IMR-90 (cell line): ENCODE data around the gene STAT3. TPM values are rescaled to one million over a fixed set of nuclear protein-coding genes. Genes with fewer than 3 reads are reported as not detected.

Experiments used
- ATAC-seq: fragments of 200-7000 bp; cut with Tn5 transposase; 2 replicates; pipeline ENCODE4 v1.9.1; 2020; ENCODE audit warnings: low read depth, mild to moderate bottlenecking, moderate library complexity
- BruUV-seq: library from RNA; stranded (reverse); fragments of 400-500 nt; replicated peaks from 2 replicates; lab custom pipeline; 2021; lab: Mats Ljungman, UMichigan
- CTCF ChIA-PET: fragments of 300-600 bp; formaldehyde crosslinking; extraction: SDS; loops from one replicate; lab custom pipeline; 2021; ENCODE audit warnings: antibody characterized with exemption; lab: Yijun Ruan, JAX
- POLR2A ChIA-PET: fragments of 300-600 bp; sonication (Branson Sonifier 250); formaldehyde crosslinking; loops from one replicate; lab custom pipeline; 2022; ENCODE audit warnings: antibody characterized with exemption; ENCODE audit not compliant: unreplicated experiment; lab: Charles Lee
- DNase-seq: peaks from one replicate; pipeline ENCODE4 v3.0.0; 2013
- H2AFZ ChIP-seq: replicated peaks from 2 replicates; pipeline ENCODE3; 2013; ENCODE audit warnings: low read length, mild to moderate bottlenecking; ENCODE audit not compliant: poor library complexity
- H2AK5ac ChIP-seq: 2 replicates; pipeline ENCODE4 v1.6.1; 2013; ENCODE audit warnings: low read depth, low read length, inconsistent platforms
- H2AK9ac ChIP-seq: replicated peaks from 2 replicates; pipeline ENCODE3; 2013; ENCODE audit warnings: mild to moderate bottlenecking, low read depth, low read length, moderate library complexity; ENCODE audit not compliant: poor library complexity
- H2BK120ac ChIP-seq: 2 replicates; pipeline ENCODE4 v1.6.1; 2013; ENCODE audit warnings: low read depth, low read length, inconsistent platforms
- H2BK15ac ChIP-seq: 3 replicates; pipeline ENCODE4 v1.6.1; 2013; ENCODE audit warnings: low read depth, low read length, inconsistent platforms
- H2BK20ac ChIP-seq: 2 replicates; pipeline ENCODE4 v1.6.1; 2013; ENCODE audit warnings: low read depth, mild to moderate bottlenecking, inconsistent platforms, low read length, moderate library complexity
- H2BK5ac ChIP-seq: 2 replicates; pipeline ENCODE4 v1.6.1; 2013; ENCODE audit warnings: mild to moderate bottlenecking, low read depth, low read length, inconsistent platforms; ENCODE audit not compliant: poor library complexity, severe bottlenecking
- H3K14ac ChIP-seq: replicated peaks from 2 replicates; pipeline ENCODE4 v1.6.1; 2013; ENCODE audit warnings: low read depth, low read length, inconsistent platforms
- H3K18ac ChIP-seq: 2 replicates; pipeline ENCODE4 v1.6.1; 2013; ENCODE audit warnings: low read depth, low read length, control low read depth
- H3K23ac ChIP-seq: 2 replicates; pipeline ENCODE4 v1.6.1; 2013; ENCODE audit warnings: low read depth, low read length, inconsistent platforms
- H3K27ac ChIP-seq: 2 replicates; pipeline ENCODE4 v1.5.1; 2013; ENCODE audit warnings: mild to moderate bottlenecking, control low read depth, low read length; ENCODE audit not compliant: insufficient read depth
- H3K27me3 ChIP-seq: 2 replicates; pipeline ENCODE4 v1.6.1; 2013; ENCODE audit warnings: low read length; ENCODE audit not compliant: control insufficient read depth, insufficient read depth
- H3K36me3 ChIP-seq: 2 replicates; pipeline ENCODE4 v1.6.1; 2013; ENCODE audit warnings: low read length, mixed read lengths; ENCODE audit not compliant: control insufficient read depth, insufficient read depth
- H3K4ac ChIP-seq: 2 replicates; pipeline ENCODE4 v1.6.1; 2013; ENCODE audit warnings: low read depth, low read length, inconsistent platforms
- H3K4me1 ChIP-seq: 2 replicates; pipeline ENCODE4 v1.6.1; 2013; ENCODE audit warnings: low read length, mixed read lengths; ENCODE audit not compliant: control insufficient read depth, insufficient read depth
- H3K4me2 ChIP-seq: 2 replicates; pipeline ENCODE4 v1.6.1; 2013; ENCODE audit warnings: low read depth, mild to moderate bottlenecking, control low read depth, low read length, moderate library complexity
- H3K4me3 ChIP-seq: 2 replicates; pipeline ENCODE4 v1.5.1; 2013; ENCODE audit warnings: low read depth, mild to moderate bottlenecking, control low read depth, low read length, moderate library complexity; ENCODE audit not compliant: insufficient read depth
- H3K56ac ChIP-seq: 2 replicates; pipeline ENCODE4 v1.6.1; 2013; ENCODE audit warnings: low read length, inconsistent platforms; ENCODE audit not compliant: insufficient read depth; ENCODE audit errors: extremely low read depth
- H3K79me1 ChIP-seq, 2 experiments: 2 replicates each; pipeline ENCODE4 v1.6.1; 2013; ENCODE audit warnings: low read length in 2 of 2, inconsistent platforms in 1 of 2, low read depth in 1 of 2
- H3K9ac ChIP-seq: 2 replicates; pipeline ENCODE4 v1.6.1; 2013; ENCODE audit warnings: low read depth, low read length, control low read depth
- H3K9me1 ChIP-seq: 2 replicates; pipeline ENCODE4 v1.6.1; 2013; ENCODE audit warnings: low read length, inconsistent platforms; ENCODE audit not compliant: insufficient read depth
- H3K9me3 ChIP-seq: 2 replicates; pipeline ENCODE4 v1.6.1; 2013; ENCODE audit warnings: low read length; ENCODE audit not compliant: control insufficient read depth, insufficient read depth
- H4K20me1 ChIP-seq: 2 replicates; pipeline ENCODE4 v1.6.1; 2013; ENCODE audit warnings: low read length, inconsistent platforms; ENCODE audit not compliant: insufficient read depth
- H4K5ac ChIP-seq: 2 replicates; pipeline ENCODE4 v1.6.1; 2013; ENCODE audit warnings: mild to moderate bottlenecking, low read depth, low read length, control low read depth
- H4K8ac ChIP-seq, 2 experiments: 2 replicates each; pipeline ENCODE4 v1.6.1; 2013; ENCODE audit warnings: low read depth in 2 of 2, low read length in 2 of 2, control low read depth in 1 of 2, inconsistent platforms in 1 of 2
- H4K91ac ChIP-seq: 2 replicates; pipeline ENCODE4 v1.6.1; 2013; ENCODE audit warnings: low read depth, low read length, inconsistent platforms; ENCODE audit not compliant: insufficient read depth
- BHLHE40 ChIP-seq: fragments of 150-350 bp; IDR thresholded peaks from 2 replicates; pipeline ENCODE4 v1.6.1; 2016; ENCODE audit warnings: mild to moderate bottlenecking, low read depth, low read length
- CEBPB ChIP-seq: IDR thresholded peaks from 2 replicates; pipeline ENCODE4 v1.6.1; 2012; ENCODE audit warnings: low read depth, low read length, improper control_type of control experiment
- CHD1 ChIP-seq: IDR thresholded peaks from 2 replicates; pipeline ENCODE4 v1.6.1; 2012; ENCODE audit warnings: low read depth, low read length, improper control_type of control experiment
- FOS ChIP-seq: fragments of 150-350 bp; IDR thresholded peaks from 2 replicates; pipeline ENCODE4 v1.6.1; 2016; ENCODE audit warnings: low read depth, low read length
- MAFK ChIP-seq: IDR thresholded peaks from 2 replicates; pipeline ENCODE4 v1.6.1; 2012; ENCODE audit warnings: low read depth, low read length, improper control_type of control experiment
- MAZ ChIP-seq: IDR thresholded peaks from 2 replicates; pipeline ENCODE4 v1.6.1; 2012; ENCODE audit warnings: low read depth, mild to moderate bottlenecking, low read length, improper control_type of control experiment, moderate library complexity, borderline replicate concordance
- MXI1 ChIP-seq: IDR thresholded peaks from 2 replicates; pipeline ENCODE4 v1.6.1; 2012; ENCODE audit warnings: low read depth, mild to moderate bottlenecking, low read length, moderate library complexity, borderline replicate concordance
- NFE2L2 ChIP-seq: fragments of 150-350 bp; IDR thresholded peaks from 2 replicates; pipeline ENCODE4 v1.6.1; 2016; ENCODE audit warnings: low read depth, mild to moderate bottlenecking, low read length
- POLR2A ChIP-seq: IDR thresholded peaks from 2 replicates; pipeline ENCODE4 v1.6.1; 2012; ENCODE audit warnings: mild to moderate bottlenecking, low read depth, low read length
- RAD21 ChIP-seq: IDR thresholded peaks from 2 replicates; pipeline ENCODE4 v1.6.1; 2012; ENCODE audit warnings: low read length, improper control_type of control experiment
- RCOR1 ChIP-seq: IDR thresholded peaks from 2 replicates; pipeline ENCODE4 v1.6.1; 2012; ENCODE audit warnings: mild to moderate bottlenecking, low read length, improper control_type of control experiment; ENCODE audit not compliant: insufficient replicate concordance
- RFX5 ChIP-seq: IDR thresholded peaks from 2 replicates; pipeline ENCODE4 v1.8.0; 2012; ENCODE audit warnings: low read depth, mild to moderate bottlenecking, low read length, moderate library complexity
- SMC3 ChIP-seq: fragments of 150-350 bp; IDR thresholded peaks from 2 replicates; pipeline ENCODE4 v1.6.1; 2016; ENCODE audit warnings: low read depth, mild to moderate bottlenecking, antibody characterized with exemption, low read length, moderate library complexity
- WGBS, 2 experiments: methylation state at CpG; one replicate each; pipeline versions ENCODE4 v1.1.5 to v1.1.7; 2013; ENCODE audit warnings: missing lambda C conversion rate in 2 of 2; ENCODE audit not compliant: insufficient read length in 1 of 2; ENCODE audit errors: extremely low coverage in 2 of 2; 5-methylcytosine and 5-hydroxymethylcytosine counted together
- dilution Hi-C: fragments of 300-500 bp; cut with HindIII; formaldehyde crosslinking; loops from one replicate; pipeline ENCODE4 v1.14.3; 2018; ENCODE audit warnings: low sequenced_read_pairs; ENCODE audit not compliant: unreplicated experiment
- in situ Hi-C: fragments of 300-500 bp; cut with MboI; formaldehyde crosslinking; loops from 3 replicates; pipeline ENCODE4 v1.14.3; 2019; ENCODE audit warnings: low sequenced_read_pairs, inconsistent platforms, mixed read lengths
- intact Hi-C: fragments of 100-400 bp; cut with micrococcal nuclease; formaldehyde crosslinking; loops from 2 replicates; pipeline ENCODE4 v1.10.0; 2022
- polyA plus RNA-seq, 3 experiments: library from polyadenylated mRNA; depleted of rRNA; stranded (reverse); fragments of >200 nt; gene quantifications; 2 replicates each; pipeline ENCODE4 v1.2.3, GENCODE V29; 2012; ENCODE audit warnings: low replicate concordance in 1 of 3
- total RNA-seq: library from RNA; depleted of rRNA; stranded (reverse); fragments of >200 nt; gene quantifications from 2 replicates; pipeline ENCODE4 v1.2.3, GENCODE V29; 2012
- TF ChIP-seq, protein P1 (sequence below): fragments of 150-350 bp; IDR thresholded peaks from 2 replicates; pipeline ENCODE4 v1.6.1; 2017; ENCODE audit warnings: mild to moderate bottlenecking, antibody characterized with exemption, low read length, low read depth
- TF ChIP-seq, protein P2 (sequence below): fragments of 150-350 bp; IDR thresholded peaks from 2 replicates; pipeline ENCODE4 v1.6.1; 2016; ENCODE audit warnings: low read depth, mild to moderate bottlenecking, low read length, moderate library complexity, borderline replicate concordance
- TF ChIP-seq, protein P3 (sequence below): conservative IDR thresholded peaks from 2 replicates; pipeline ENCODE4 v1.5.1; 2012; ENCODE audit warnings: mild to moderate bottlenecking, low read depth, low read length, improper control_type of control experiment

The STAT3 gene
- total and polyA plus RNA-seq, 2 of the 4 experiments (the other 2 are of a cell fraction) = 47.2 to 66.3 TPM

DNA sequence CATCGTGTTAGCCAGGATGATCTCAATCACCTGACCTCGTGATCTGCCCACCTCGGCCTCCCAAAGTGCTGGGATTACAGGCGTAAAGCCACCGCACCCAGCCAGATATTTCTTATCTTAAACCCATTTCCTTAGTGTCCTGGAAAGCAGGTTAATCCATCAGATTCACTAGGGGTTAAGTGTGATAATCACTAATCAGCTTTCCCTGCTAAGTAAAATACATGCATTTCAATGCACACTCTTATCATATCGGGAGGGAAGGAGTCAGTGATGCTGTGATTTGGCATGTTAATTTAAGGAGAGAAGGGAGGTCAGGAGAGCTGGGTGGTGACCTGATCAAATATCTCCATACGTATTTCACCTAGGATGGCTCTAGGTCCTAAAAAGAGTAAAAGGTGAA is 29.1 kb downstream of the STAT3 start:
- Histone ChIP-seq H2AK5ac (no peak overlapping the region), H3K4me3 (no peak overlapping the region), H3K27me3 (no peaks in the 10 kb centered on the region), H3K4me2 (no peak overlapping the region), H2AFZ (no peak overlapping the region), H2BK20ac (no peak overlapping the region), H3K9ac (no peak overlapping the region), H4K20me1 (peaks cover 74% of the 10 kb centered on the region), H4K8ac (no peak overlapping the region), H2BK5ac (no peak overlapping the region), H3K36me3 (peaks cover 3% of the 10 kb centered on the region), H3K4me1 (peaks cover 10% of the 10 kb centered on the region), H3K27ac (no peak overlapping the region), H3K9me1 (peaks cover 26% of the 10 kb centered on the region), H4K91ac (no peak overlapping the region), H3K79me1 (peaks cover 24 to 89% of the 10 kb centered on the region in 2 experiments), H2BK15ac (no peak overlapping the region), H3K23ac (no peak overlapping the region), H3K56ac (no peak overlapping the region), H2AK9ac (no peak overlapping the region), H3K18ac (no peak overlapping the region), H3K9me3 (no peaks in the 10 kb centered on the region), H2BK120ac (no peak overlapping the region), H3K4ac (no peak overlapping the region), H4K5ac (no peak overlapping the region), H3K14ac (no peak overlapping the region)
- in situ Hi-C loops = no loop called here
- ATAC-seq (no peak), DNase-seq (no peak)
- BruUV-seq = no TSS peak
- ChIA-PET POLR2A (no interaction called here), CTCF (no interaction called here)
- intact Hi-C loops = no loop called here
- WGBS, 2 experiments = no CpG with 5 or more reads among the region's 7 CpGs
- TF ChIP-seq MAFK (no peak), MXI1 (no peak), RCOR1 (no peak), NFE2L2 (no peak), BHLHE40 (no peak), MAZ (no peak), POLR2A (no peak), RFX5 (no peak), RAD21 (no peak), FOS (no peak), CEBPB (no peak), SMC3 (no peak), CHD1 (no peak)
- TF ChIP-seq, protein P1, sequence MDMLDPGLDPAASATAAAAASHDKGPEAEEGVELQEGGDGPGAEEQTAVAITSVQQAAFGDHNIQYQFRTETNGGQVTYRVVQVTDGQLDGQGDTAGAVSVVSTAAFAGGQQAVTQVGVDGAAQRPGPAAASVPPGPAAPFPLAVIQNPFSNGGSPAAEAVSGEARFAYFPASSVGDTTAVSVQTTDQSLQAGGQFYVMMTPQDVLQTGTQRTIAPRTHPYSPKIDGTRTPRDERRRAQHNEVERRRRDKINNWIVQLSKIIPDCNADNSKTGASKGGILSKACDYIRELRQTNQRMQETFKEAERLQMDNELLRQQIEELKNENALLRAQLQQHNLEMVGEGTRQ = no peak
- TF ChIP-seq, protein P2, sequence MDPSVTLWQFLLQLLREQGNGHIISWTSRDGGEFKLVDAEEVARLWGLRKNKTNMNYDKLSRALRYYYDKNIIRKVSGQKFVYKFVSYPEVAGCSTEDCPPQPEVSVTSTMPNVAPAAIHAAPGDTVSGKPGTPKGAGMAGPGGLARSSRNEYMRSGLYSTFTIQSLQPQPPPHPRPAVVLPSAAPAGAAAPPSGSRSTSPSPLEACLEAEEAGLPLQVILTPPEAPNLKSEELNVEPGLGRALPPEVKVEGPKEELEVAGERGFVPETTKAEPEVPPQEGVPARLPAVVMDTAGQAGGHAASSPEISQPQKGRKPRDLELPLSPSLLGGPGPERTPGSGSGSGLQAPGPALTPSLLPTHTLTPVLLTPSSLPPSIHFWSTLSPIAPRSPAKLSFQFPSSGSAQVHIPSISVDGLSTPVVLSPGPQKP = no peak
- TF ChIP-seq, protein P3, sequence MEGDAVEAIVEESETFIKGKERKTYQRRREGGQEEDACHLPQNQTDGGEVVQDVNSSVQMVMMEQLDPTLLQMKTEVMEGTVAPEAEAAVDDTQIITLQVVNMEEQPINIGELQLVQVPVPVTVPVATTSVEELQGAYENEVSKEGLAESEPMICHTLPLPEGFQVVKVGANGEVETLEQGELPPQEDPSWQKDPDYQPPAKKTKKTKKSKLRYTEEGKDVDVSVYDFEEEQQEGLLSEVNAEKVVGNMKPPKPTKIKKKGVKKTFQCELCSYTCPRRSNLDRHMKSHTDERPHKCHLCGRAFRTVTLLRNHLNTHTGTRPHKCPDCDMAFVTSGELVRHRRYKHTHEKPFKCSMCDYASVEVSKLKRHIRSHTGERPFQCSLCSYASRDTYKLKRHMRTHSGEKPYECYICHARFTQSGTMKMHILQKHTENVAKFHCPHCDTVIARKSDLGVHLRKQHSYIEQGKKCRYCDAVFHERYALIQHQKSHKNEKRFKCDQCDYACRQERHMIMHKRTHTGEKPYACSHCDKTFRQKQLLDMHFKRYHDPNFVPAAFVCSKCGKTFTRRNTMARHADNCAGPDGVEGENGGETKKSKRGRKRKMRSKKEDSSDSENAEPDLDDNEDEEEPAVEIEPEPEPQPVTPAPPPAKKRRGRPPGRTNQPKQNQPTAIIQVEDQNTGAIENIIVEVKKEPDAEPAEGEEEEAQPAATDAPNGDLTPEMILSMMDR = no peak
- dilution Hi-C loops = no loop called here
